Right atrium auricular region (tissue), 2 donors: ENCODE data around the gene CUEDC1. TPM values are rescaled to one million over a fixed set of nuclear protein-coding genes. Genes with fewer than 3 reads are reported as not detected.

Source experiments
- DNase-seq: peaks from one replicate; pipeline ENCODE4 v3.0.0-alpha.2; 2019; ENCODE audit warnings: low spot score
- H3K27ac ChIP-seq, 2 donors: fragments of 200-600 bp; sonication (generic); 1 replicate in 1 of 2; 2 replicates in 1 of 2; pipeline ENCODE4 v1.5.1; 2016 to 2019
- H3K27me3 ChIP-seq, 2 donors: fragments of 200-600 bp; sonication (generic); one replicate each; pipeline versions ENCODE4 v1.5.1 to v1.6.0; 2017 to 2019
- H3K36me3 ChIP-seq: fragments of 200-600 bp; sonication (generic); one replicate; pipeline ENCODE4 v1.5.1; 2016
- H3K4me1 ChIP-seq, 2 donors: fragments of 200-600 bp; sonication (generic); one replicate each; pipeline versions ENCODE4 v1.5.1 to v1.6.0; 2017 to 2019
- H3K4me3 ChIP-seq, 2 donors: fragments of 200-600 bp; sonication (generic); 1 replicate in 1 of 2; 2 replicates in 1 of 2; pipeline ENCODE4 v1.5.1; 2017 to 2019; ENCODE audit warnings: mild to moderate bottlenecking in 1 of 2, moderate library complexity in 1 of 2
- H3K9me3 ChIP-seq, 2 donors: fragments of 200-600 bp; sonication (generic); one replicate each; pipeline ENCODE4 v1.5.1; 2019
- CTCF ChIP-seq, 2 donors: fragments of 200-600 bp; sonication (generic); IDR thresholded peaks; one replicate each; pipeline ENCODE4 v1.5.1; 2019; ENCODE audit warnings: antibody characterized with exemption in 2 of 2
- total RNA-seq, 2 donors: library from RNA; depleted of rRNA; stranded (reverse); fragments of >200 nt; gene quantifications; one replicate each; pipeline ENCODE4 v1.1.0, GENCODE V29; 2016

Gene CUEDC1
- total RNA-seq, 2 donors from 2014 or later, result 32.5 to 33.3 TPM

GRCh38 chr17:57868007-57868909 lies 87.0 kb downstream of the CUEDC1 start:
- Histone ChIP-seq H3K36me3 (peaks cover 33% of the 10 kb centered on the region), H3K27ac (peak overlapping the region; percentile 41 to 77), H3K9me3 (no peaks in the 10 kb centered on the region), H3K27me3 (no peaks in the 10 kb centered on the region), H3K4me3 (no peak overlapping the region), H3K4me1 (peaks cover 0 to 28% of the 10 kb centered on the region in 2 donors)
- peak; percentile 86 for DNase-seq
- TF ChIP-seq CTCF (IDR thresholded peaks at IDR 0.05), result peak in 1 of 2 donors; percentile 48

GRCh38 chr17:57867126-57867525 lies 88.1 kb downstream of the CUEDC1 start:
- Histone ChIP-seq H3K36me3 (peaks cover 33% of the 10 kb centered on the region), H3K27me3 (no peaks in the 10 kb centered on the region), H3K9me3 (no peaks in the 10 kb centered on the region), H3K27ac (peak overlapping the region in 1 of 2 donors; percentile 77), H3K4me3 (no peak overlapping the region), H3K4me1 (peaks cover 0 to 32% of the 10 kb centered on the region in 2 donors)
- no peak for TF ChIP-seq CTCF (IDR thresholded peaks at IDR 0.05)
- DNase-seq, result no peak

- DNase-seq, result no peak
- H3K36me3 ChIP-seq, result peaks cover 29% of the 10 kb centered on the region
- no peaks in the 10 kb centered on the region for H3K9me3 ChIP-seq
- no peak overlapping the region for H3K27ac ChIP-seq
- no peaks in the 10 kb centered on the region for H3K27me3 ChIP-seq
- no peak for TF ChIP-seq CTCF (IDR thresholded peaks at IDR 0.05)
- peaks cover 0 to 34% of the 10 kb centered on the region in 2 donors for H3K4me1 ChIP-seq
- no peak overlapping the region for H3K4me3 ChIP-seq
Observed at GRCh38 chr17:57866723-57867122, 88.5 kb downstream of the CUEDC1 start.

- H3K4me1 ChIP-seq, result peaks cover 0 to 38% of the 10 kb centered on the region in 2 donors
- TF ChIP-seq CTCF (IDR thresholded peaks at IDR 0.05), result no peak
- H3K9me3 ChIP-seq, result no peaks in the 10 kb centered on the region
- DNase-seq, result no peak
- H3K36me3 ChIP-seq, result peaks cover 26% of the 10 kb centered on the region
- H3K4me3 ChIP-seq, result no peak overlapping the region
- no peaks in the 10 kb centered on the region for H3K27me3 ChIP-seq
- H3K27ac ChIP-seq, result no peak overlapping the region
Observed at GRCh38 chr17:57866319-57866718, 88.9 kb downstream of the CUEDC1 start.

- Histone ChIP-seq H3K4me1 (peaks cover 0 to 49% of the 10 kb centered on the region in 2 donors), H3K27ac (no peak overlapping the region), H3K36me3 (peaks cover 8% of the 10 kb centered on the region), H3K9me3 (no peaks in the 10 kb centered on the region), H3K27me3 (no peaks in the 10 kb centered on the region), H3K4me3 (no peak overlapping the region)
- DNase-seq, result no peak
- TF ChIP-seq CTCF (IDR thresholded peaks at IDR 0.05), result no peak
Observed at GRCh38 chr17:57864273-57864672, 90.9 kb downstream of the CUEDC1 start.
